Sigmoid colon (tissue), 7 donors: Measurements from ENCODE around the gene NKAIN4. TPM values are rescaled to one million over a fixed set of nuclear protein-coding genes. Genes with fewer than 3 reads are reported as not detected.
"Not testable (repeated sequence)": the region's sequence is repeated elsewhere in the genome, so short reads cannot be mapped to it uniquely, and the experiment has no call there.

Experiments used
- DNase-seq: peaks from one replicate; pipeline ENCODE4 v3.0.0-alpha.2; 2019
- H3K27ac ChIP-seq, 4 donors: fragments of 200-600 bp; sonication (generic); one replicate each; pipeline ENCODE4 v1.5.1; 2016 to 2019; ENCODE audit warnings: mild to moderate bottlenecking in 1 of 4
- H3K27me3 ChIP-seq, 3 donors: fragments of 200-600 bp; sonication (generic); one replicate each; pipeline ENCODE4 v1.5.1; 2019; ENCODE audit warnings: mild to moderate bottlenecking in 1 of 3
- H3K36me3 ChIP-seq, 4 donors: fragments of 200-600 bp; sonication (generic); one replicate each; pipeline ENCODE4 v1.5.1; 2016 to 2019
- H3K4me1 ChIP-seq, 4 donors: fragments of 200-600 bp; sonication (generic); one replicate each; pipeline ENCODE4 v1.5.1; 2017 to 2019
- H3K4me3 ChIP-seq, 4 donors: fragments of 200-600 bp; sonication (generic); one replicate each; pipeline ENCODE4 v1.5.1; 2017 to 2019; ENCODE audit warnings: mild to moderate bottlenecking in 2 of 4, moderate library complexity in 1 of 4
- H3K9me3 ChIP-seq, 4 donors: fragments of 200-600 bp in 3 of 4; sonication (generic) in 3 of 4; one replicate each; pipeline versions ENCODE4 v1.5.1 to v1.6.1; 2013 to 2019
- CTCF ChIP-seq, 4 experiments: fragments of 450-650 bp in 3 of 4; fragments of 200-600 bp in 1 of 4; IDR thresholded peaks; one replicate each; pipeline ENCODE4 v1.5.1; 2016 to 2019; ENCODE audit warnings: antibody characterized with exemption in 4 of 4, mild to moderate bottlenecking in 3 of 4, moderate library complexity in 2 of 4
- EP300 ChIP-seq, 4 donors: sonication (generic); formaldehyde crosslinking; IDR thresholded peaks; one replicate each; pipeline ENCODE4 v1.6.1; 2017; ENCODE audit warnings: antibody characterized with exemption in 4 of 4
- POLR2A ChIP-seq, 2 donors: fragments of 450-650 bp; IDR thresholded peaks; one replicate each; pipeline ENCODE4 v1.6.1; 2016; ENCODE audit warnings: antibody characterized with exemption in 2 of 2, mild to moderate bottlenecking in 2 of 2, moderate library complexity in 2 of 2
- POLR2AphosphoS5 ChIP-seq, 4 donors: sonication (generic); formaldehyde crosslinking; IDR thresholded peaks; one replicate each; pipeline ENCODE4 v1.6.1; 2017; ENCODE audit warnings: antibody characterized with exemption in 4 of 4
- WGBS, 2 donors: extraction: QIAGEN DNeasy Blood & Tissue Kit; methylation state at CpG; one replicate each; pipeline ENCODE4 v1.1.7; 2013; 5-methylcytosine and 5-hydroxymethylcytosine counted together
- intact Hi-C: fragments of 100-400 bp; cut with DNase I; formaldehyde crosslinking; loops from one replicate; pipeline ENCODE4 v1.15.1; 2023
- polyA plus RNA-seq, 3 donors: library from polyadenylated mRNA; stranded (reverse); fragments of 200-250 nt; gene quantifications; one replicate each; pipeline ENCODE4 v1.2.3, GENCODE V29; 2013
- total RNA-seq, 4 donors: library from RNA; depleted of rRNA; stranded (reverse); fragments of >200 nt; gene quantifications; one replicate each; pipeline ENCODE4 v1.1.0, GENCODE V29; 2016
- donor health status: healthy with polysubstance abuse.
- donor health status: Bipolar disorder and iron deficiency.
- donor health status: healthy.

The NKAIN4 gene
- total and polyA plus RNA-seq, 7 donors: 0.33 to 4.4 (median 0.95) TPM; not detected in 2

DNA sequence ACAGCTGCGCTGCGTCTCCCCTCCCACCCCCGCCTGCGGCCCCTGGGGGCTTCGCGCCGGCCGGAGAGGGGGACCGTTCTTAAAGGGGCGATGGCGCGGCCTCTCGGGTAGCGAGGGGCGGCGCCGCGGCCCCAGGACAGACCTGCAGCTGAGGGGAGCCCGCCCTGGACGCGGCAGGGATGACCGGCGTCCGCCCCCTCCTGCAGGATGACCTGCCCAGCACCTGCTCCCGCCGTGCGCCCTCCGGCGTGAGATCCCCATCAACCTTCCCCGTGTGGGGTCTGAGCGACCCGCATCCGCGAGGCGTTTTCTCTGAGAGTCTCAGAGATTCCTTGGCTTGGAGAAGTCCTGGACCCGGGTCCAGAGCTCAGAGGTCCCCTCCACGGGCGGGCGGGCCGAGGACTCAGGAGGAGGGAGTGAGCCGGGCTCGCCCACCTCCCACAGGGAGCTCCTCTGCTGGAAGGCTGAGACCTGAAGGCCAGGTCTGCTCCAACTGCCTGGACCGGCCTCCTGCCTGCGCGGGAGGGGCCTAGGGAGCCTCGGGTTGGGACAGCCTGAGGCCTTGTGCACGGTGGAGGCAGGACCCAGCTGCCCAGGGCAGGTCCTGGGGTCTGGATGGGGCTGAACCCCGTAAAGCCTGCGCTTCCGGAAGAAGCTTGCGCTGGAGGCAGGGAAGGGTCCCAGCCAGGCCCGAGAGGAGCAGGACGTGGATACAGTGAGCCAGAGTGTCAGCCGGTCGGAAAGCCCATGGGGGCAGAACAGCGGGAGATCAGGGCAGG is 532 bp upstream of the NKAIN4 start:
- intact Hi-C loops: no loop called here
- WGBS, 2 donors: 10 to 16% methylated on average over 56 of the region's 56 CpGs
- Histone ChIP-seq H3K4me1 (peaks cover 0 to 17% (median 15%) of the 10 kb centered on the region in 4 donors), H3K27me3 (peaks cover 23 to 77% (median 49%) of the 10 kb centered on the region in 3 donors), H3K36me3 (no peaks in the 10 kb centered on the region), H3K4me3 (peak overlapping the region in 2 of 4 donors; percentile 42 to 43), H3K27ac (no peak overlapping the region), H3K9me3 (no peaks in the 10 kb centered on the region)
- DNase-seq: no peak
- no peak for TF ChIP-seq POLR2A (IDR thresholded peaks at IDR 0.05)
- TF ChIP-seq EP300 (IDR thresholded peaks at IDR 0.05): no peak
- no peak for TF ChIP-seq POLR2AphosphoS5 (IDR thresholded peaks at IDR 0.05)
- no peak for TF ChIP-seq CTCF (IDR thresholded peaks at IDR 0.05)

DNA sequence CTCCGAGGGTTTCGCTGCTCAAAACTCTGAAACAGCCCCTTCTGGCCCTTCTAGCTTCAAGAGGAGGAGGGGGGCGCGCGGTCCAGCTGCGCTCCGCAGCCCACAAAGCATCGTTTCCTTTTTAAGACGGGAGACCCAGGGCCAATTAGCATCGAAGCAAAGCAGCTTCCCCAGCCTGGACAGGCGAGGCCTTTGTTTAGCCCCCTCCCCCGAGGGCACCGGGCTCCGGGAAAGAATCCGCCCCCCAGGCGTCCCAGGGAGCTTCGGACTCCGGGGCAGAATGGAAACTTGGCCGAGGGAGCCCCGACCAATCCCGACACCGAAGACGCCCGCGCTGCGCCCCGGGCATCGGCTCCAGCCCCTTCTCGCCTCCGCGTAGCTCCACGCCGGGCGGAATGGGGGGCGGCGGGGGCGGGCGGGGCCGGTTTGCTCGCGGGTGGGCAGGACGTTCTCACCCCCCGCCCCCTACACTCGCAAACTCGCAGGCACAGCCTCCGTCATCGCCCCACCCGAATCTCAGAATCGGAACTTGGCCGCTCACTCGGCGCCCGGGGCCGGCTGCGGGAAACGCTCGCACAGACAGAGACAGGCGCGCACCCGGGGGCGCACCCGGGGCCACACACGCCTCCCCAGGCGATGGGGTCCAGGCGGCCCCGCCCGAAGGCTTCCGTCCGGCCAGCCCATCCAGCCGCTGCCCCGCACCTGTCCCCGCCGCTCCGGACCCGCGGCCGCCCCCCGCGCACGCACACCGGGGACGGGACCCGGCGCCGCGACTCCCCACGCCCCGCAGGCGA is 628 bp downstream of the NKAIN4 start:
- Histone ChIP-seq H3K27ac (no peak overlapping the region), H3K9me3 (no peaks in the 10 kb centered on the region), H3K4me1 (peaks cover 0 to 17% (median 15%) of the 10 kb centered on the region in 4 donors), H3K4me3 (peak overlapping the region; percentile 14 to 43 (median 32)), H3K27me3 (peaks cover 23 to 79% (median 47%) of the 10 kb centered on the region in 3 donors), H3K36me3 (no peaks in the 10 kb centered on the region)
- no peak for TF ChIP-seq CTCF (IDR thresholded peaks at IDR 0.05)
- no peak for TF ChIP-seq POLR2A (IDR thresholded peaks at IDR 0.05)
- TF ChIP-seq EP300 (IDR thresholded peaks at IDR 0.05): no peak
- TF ChIP-seq POLR2AphosphoS5 (IDR thresholded peaks at IDR 0.05): no peak
- no peak for DNase-seq
- 2 to 5% methylated on average over 89 of the region's 89 CpGs for WGBS, 2 donors
- intact Hi-C loops: no loop called here

- peaks cover 23 to 85% (median 53%) of the 10 kb centered on the region in 3 donors for H3K27me3 ChIP-seq
- no peak overlapping the region for H3K27ac ChIP-seq
- peak overlapping the region in 3 of 4 donors; percentile 23 to 43 (median 42) for H3K4me3 ChIP-seq
- intact Hi-C loops: no loop called here
- TF ChIP-seq POLR2A (IDR thresholded peaks at IDR 0.05) (no peak), POLR2AphosphoS5 (IDR thresholded peaks at IDR 0.05) (no peak), CTCF (IDR thresholded peaks at IDR 0.05) (no peak), EP300 (IDR thresholded peaks at IDR 0.05) (no peak)
- DNase-seq: no peak
- peaks cover 0 to 17% (median 15%) of the 10 kb centered on the region in 4 donors for H3K4me1 ChIP-seq
- H3K36me3 ChIP-seq: no peaks in the 10 kb centered on the region
- WGBS, 2 donors: 12 to 27% methylated on average over 16 of the region's 16 CpGs
- no peaks in the 10 kb centered on the region for H3K9me3 ChIP-seq
Observed at GRCh38 chr20:63253065-63253437, 1.2 kb downstream of the NKAIN4 start.

GRCh38 chr20:63252284-63252711 is 2.0 kb downstream of the NKAIN4 start:
- Histone ChIP-seq H3K27me3 (peaks cover 23 to 92% (median 60%) of the 10 kb centered on the region in 3 donors), H3K4me1 (peaks cover 0 to 17% (median 15%) of the 10 kb centered on the region in 4 donors), H3K27ac (no peak overlapping the region), H3K36me3 (no peaks in the 10 kb centered on the region), H3K9me3 (no peaks in the 10 kb centered on the region), H3K4me3 (no peak overlapping the region)
- DNase-seq: no peak
- no peak for TF ChIP-seq EP300 (IDR thresholded peaks at IDR 0.05)
- no peak for TF ChIP-seq POLR2A (IDR thresholded peaks at IDR 0.05)
- no peak for TF ChIP-seq POLR2AphosphoS5 (IDR thresholded peaks at IDR 0.05)
- TF ChIP-seq CTCF (IDR thresholded peaks at IDR 0.05): no peak
- intact Hi-C loops: no loop called here
- 64 to 74% methylated on average over 8 of the region's 8 CpGs for WGBS, 2 donors

GRCh38 chr20:63251350-63251749 is 2.9 kb downstream of the NKAIN4 start:
- Histone ChIP-seq H3K27me3 (peaks cover 23 to 94% (median 59%) of the 10 kb centered on the region in 3 donors), H3K4me1 (peaks cover 0 to 17% (median 15%) of the 10 kb centered on the region in 4 donors)
- H3K27ac ChIP-seq, intact Hi-C loops, H3K4me3 ChIP-seq, H3K36me3 ChIP-seq, H3K9me3 ChIP-seq, DNase-seq: not testable (repeated sequence)
- 29 to 39% methylated on average over 12 of the region's 14 CpGs for WGBS, 2 donors
